ENCODE measurements around the gene RPS13. TPM values are rescaled to one million over a fixed set of nuclear protein-coding genes. Genes with fewer than 3 reads are reported as not detected.
A peak's percentile ranks its signal among the peaks of the same experiment; 100 is the strongest.

The RPS13 gene
- total RNA-seq (735 TPM), polyA plus RNA-seq (ENCODE audit: insufficient read depth, low read depth, low replicate concordance) (1,180 TPM)
- long read RNA-seq, donor 1, transcript RPS13-207 (2 exons, 594 nt), result minor isoform, 29 of 1,427 reads
- long read RNA-seq, donor 1, transcript RPS13-208 (3 exons, 746 nt), result minor isoform, 68 of 1,427 reads
- long read RNA-seq, donor 1, transcript RPS13-202 (6 exons, 646 nt), result major isoform, 1,118 of 1,427 reads
- long read RNA-seq, donor 1, transcript RPS13-203 (5 exons, 664 nt), result minor isoform, 42 of 1,427 reads
- long read RNA-seq, donor 1, partial matches to known transcripts, result 138 of 1,427 reads
- long read RNA-seq, donor 1, other reads (novel, unspliced or antisense), result 15 of 1,427 reads
- long read RNA-seq, donor 2, transcript RPS13-203 (5 exons, 664 nt), result minor isoform, 61 of 1,398 reads
- long read RNA-seq, donor 2, transcript RPS13-202 (6 exons, 646 nt), result major isoform, 1,083 of 1,398 reads
- long read RNA-seq, donor 2, transcript RPS13-207 (2 exons, 594 nt), result minor isoform, 10 of 1,398 reads
- long read RNA-seq, donor 2, transcript RPS13-208 (3 exons, 746 nt), result minor isoform, 64 of 1,398 reads
- long read RNA-seq, donor 2, partial matches to known transcripts, result 117 of 1,398 reads
- long read RNA-seq, donor 2, other reads (novel, unspliced or antisense), result 41 of 1,398 reads
- long read RNA-seq, donor 3, transcript RPS13-203 (5 exons, 664 nt), result minor isoform, 47 of 1,711 reads
- long read RNA-seq, donor 3, transcript RPS13-202 (6 exons, 646 nt), result major isoform, 1,375 of 1,711 reads
- long read RNA-seq, donor 3, transcript RPS13-207 (2 exons, 594 nt), result minor isoform, 17 of 1,711 reads
- long read RNA-seq, donor 3, transcript RPS13-208 (3 exons, 746 nt), result minor isoform, 68 of 1,711 reads
- long read RNA-seq, donor 3, partial matches to known transcripts, result 127 of 1,711 reads
- long read RNA-seq, donor 3, other reads (novel, unspliced or antisense), result 49 of 1,711 reads
- long read RNA-seq, donor 4, transcript RPS13-202 (6 exons, 646 nt), result major isoform, 518 of 645 reads
- long read RNA-seq, donor 4, transcript RPS13-208 (3 exons, 746 nt), result minor isoform, 13 of 645 reads
- long read RNA-seq, donor 4, transcript RPS13-203 (5 exons, 664 nt), result minor isoform, 38 of 645 reads
- long read RNA-seq, donor 4, partial matches to known transcripts, result 48 of 645 reads
- long read RNA-seq, donor 4, other reads (novel, unspliced or antisense), result 18 of 645 reads
- long read RNA-seq, donor 5, transcript RPS13-202 (6 exons, 646 nt), result major isoform, 92 of 117 reads
- long read RNA-seq, donor 5, transcript RPS13-208 (3 exons, 746 nt), result minor isoform, 14 of 117 reads
- long read RNA-seq, donor 5, partial matches to known transcripts, result 5 of 117 reads
- long read RNA-seq, donor 5, other reads (novel, unspliced or antisense), result 0 of 117 reads
- long read RNA-seq, donor 6, transcript RPS13-203 (5 exons, 664 nt), result minor isoform, 196 of 4,771 reads
- long read RNA-seq, donor 6, transcript RPS13-208 (3 exons, 746 nt), result minor isoform, 281 of 4,771 reads
- long read RNA-seq, donor 6, transcript RPS13-202 (6 exons, 646 nt), result major isoform, 3,640 of 4,771 reads
- long read RNA-seq, donor 6, transcript RPS13-207 (2 exons, 594 nt), result minor isoform, 63 of 4,771 reads
- long read RNA-seq, donor 6, partial matches to known transcripts, result 371 of 4,771 reads
- long read RNA-seq, donor 6, other reads (novel, unspliced or antisense), result 168 of 4,771 reads
- long read RNA-seq, donor 7, transcript RPS13-202 (6 exons, 646 nt), result major isoform, 257 of 314 reads
- long read RNA-seq, donor 7, transcript RPS13-207 (2 exons, 594 nt), result minor isoform, 48 of 314 reads
- long read RNA-seq, donor 7, partial matches to known transcripts, result 1 of 314 reads
- long read RNA-seq, donor 7, other reads (novel, unspliced or antisense), result 0 of 314 reads
- long read RNA-seq, donor 8, transcript RPS13-207 (2 exons, 594 nt), result minor isoform, 10 of 1,726 reads
- long read RNA-seq, donor 8, transcript RPS13-203 (5 exons, 664 nt), result minor isoform, 57 of 1,726 reads
- long read RNA-seq, donor 8, transcript RPS13-208 (3 exons, 746 nt), result minor isoform, 79 of 1,726 reads
- long read RNA-seq, donor 8, transcript RPS13-202 (6 exons, 646 nt), result major isoform, 1,366 of 1,726 reads
- long read RNA-seq, donor 8, partial matches to known transcripts, result 136 of 1,726 reads
- long read RNA-seq, donor 8, other reads (novel, unspliced or antisense), result 59 of 1,726 reads
- long read RNA-seq, donor 9, transcript RPS13-202 (6 exons, 646 nt), result major isoform, 669 of 815 reads
- long read RNA-seq, donor 9, transcript RPS13-208 (3 exons, 746 nt), result minor isoform, 32 of 815 reads
- long read RNA-seq, donor 9, transcript RPS13-203 (5 exons, 664 nt), result minor isoform, 29 of 815 reads
- long read RNA-seq, donor 9, transcript RPS13-207 (2 exons, 594 nt), result minor isoform, 9 of 815 reads
- long read RNA-seq, donor 9, partial matches to known transcripts, result 56 of 815 reads
- long read RNA-seq, donor 9, other reads (novel, unspliced or antisense), result 13 of 815 reads
- long read RNA-seq, donor 10, transcript RPS13-202 (6 exons, 646 nt), result major isoform, 859 of 1,328 reads
- long read RNA-seq, donor 10, transcript RPS13-208 (3 exons, 746 nt), result minor isoform, 124 of 1,328 reads
- long read RNA-seq, donor 10, transcript RPS13-207 (2 exons, 594 nt), result minor isoform, 35 of 1,328 reads
- long read RNA-seq, donor 10, transcript RPS13-203 (5 exons, 664 nt), result minor isoform, 73 of 1,328 reads
- long read RNA-seq, donor 10, partial matches to known transcripts, result 175 of 1,328 reads
- long read RNA-seq, donor 10, other reads (novel, unspliced or antisense), result 43 of 1,328 reads

DNA sequence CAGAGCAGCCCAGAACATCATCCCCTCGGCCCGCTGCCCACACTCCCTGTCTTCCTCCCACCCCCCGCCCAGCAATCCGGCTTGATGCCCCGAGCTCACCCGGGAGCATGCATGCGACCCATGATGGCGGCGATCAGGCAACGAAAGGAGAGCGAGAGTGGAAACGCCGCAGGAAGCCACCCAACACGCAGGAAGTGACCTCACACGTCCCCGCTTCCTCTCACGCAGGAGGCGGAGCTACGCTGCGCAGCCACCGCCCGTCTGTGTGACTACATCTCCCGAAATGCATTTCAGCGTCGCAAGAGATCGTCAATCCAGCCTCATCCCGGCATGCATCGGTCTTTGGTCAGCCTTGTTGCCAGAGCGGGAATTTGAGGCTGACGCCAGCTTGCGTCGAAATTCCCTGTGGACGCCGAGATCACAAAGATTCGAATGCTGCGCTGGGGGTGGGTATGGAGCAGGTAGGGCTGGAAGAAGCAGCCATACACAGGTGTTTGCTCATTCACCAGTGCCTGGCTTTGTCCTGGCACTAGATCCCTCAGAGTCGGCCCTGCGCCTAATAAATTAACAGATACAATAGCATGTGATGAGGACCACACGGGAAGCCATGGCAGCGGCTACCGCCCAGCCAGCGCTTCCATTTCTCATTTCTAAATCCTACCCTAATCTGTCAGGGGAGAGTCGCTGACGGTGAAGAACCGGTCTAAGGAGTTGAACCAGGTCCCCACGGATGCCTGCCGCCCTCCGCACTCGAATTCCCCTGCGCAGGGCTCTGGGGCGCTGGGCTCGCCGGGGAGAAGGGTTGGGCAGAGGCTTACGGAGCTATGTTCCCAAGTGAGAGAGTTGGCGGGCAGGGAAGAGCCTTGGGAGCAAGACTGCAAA lies at the start of gene RPS13:
Gene RPS13 (minus strand): TSS at position 148 of the 882 bp plus-strand sequence. CDS start 26 bp downstream, at position 122.
- Histone ChIP-seq H3K9ac (ENCODE audit: low read length in 3 of 3) (peak within 1 kb of the TSS; percentile 85 to 94 (median 88)), H3K27ac (ENCODE audit: low read depth in 2 of 2, low read length in 2 of 2) (peak within 1 kb of the TSS; percentile 92 to 93), H3K9me3 (ENCODE audit: control insufficient read depth in 2 of 3, insufficient read depth in 1 of 3, low read length in 3 of 3) (no peaks in the 10 kb centered on the region), H3K27me3 (ENCODE audit: control insufficient read depth, insufficient read depth, low read length) (no peaks in the 10 kb centered on the region), H3K4me1 (ENCODE audit: control insufficient read depth in 2 of 3, insufficient read depth in 2 of 3, low read depth in 1 of 3, low read length in 3 of 3) (peaks cover 0 to 11% (median 2%) of the 10 kb centered on the region in 3 donors), H3K36me3 (ENCODE audit: control insufficient read depth in 2 of 3, insufficient read depth in 3 of 3, low read length in 3 of 3) (peaks cover 2 to 20% (median 3%) of the 10 kb centered on the region in 3 donors), H3K4me3 (ENCODE audit: low read length in 3 of 3) (peak within 1 kb of the TSS; percentile 88 to 99 (median 96))
- peak; percentile 98 to 100 (median 99) for DNase-seq
- TF ChIP-seq, protein P1, sequence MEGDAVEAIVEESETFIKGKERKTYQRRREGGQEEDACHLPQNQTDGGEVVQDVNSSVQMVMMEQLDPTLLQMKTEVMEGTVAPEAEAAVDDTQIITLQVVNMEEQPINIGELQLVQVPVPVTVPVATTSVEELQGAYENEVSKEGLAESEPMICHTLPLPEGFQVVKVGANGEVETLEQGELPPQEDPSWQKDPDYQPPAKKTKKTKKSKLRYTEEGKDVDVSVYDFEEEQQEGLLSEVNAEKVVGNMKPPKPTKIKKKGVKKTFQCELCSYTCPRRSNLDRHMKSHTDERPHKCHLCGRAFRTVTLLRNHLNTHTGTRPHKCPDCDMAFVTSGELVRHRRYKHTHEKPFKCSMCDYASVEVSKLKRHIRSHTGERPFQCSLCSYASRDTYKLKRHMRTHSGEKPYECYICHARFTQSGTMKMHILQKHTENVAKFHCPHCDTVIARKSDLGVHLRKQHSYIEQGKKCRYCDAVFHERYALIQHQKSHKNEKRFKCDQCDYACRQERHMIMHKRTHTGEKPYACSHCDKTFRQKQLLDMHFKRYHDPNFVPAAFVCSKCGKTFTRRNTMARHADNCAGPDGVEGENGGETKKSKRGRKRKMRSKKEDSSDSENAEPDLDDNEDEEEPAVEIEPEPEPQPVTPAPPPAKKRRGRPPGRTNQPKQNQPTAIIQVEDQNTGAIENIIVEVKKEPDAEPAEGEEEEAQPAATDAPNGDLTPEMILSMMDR (IDR thresholded peaks at IDR 0.05; ENCODE audit: borderline replicate concordance, extremely low read depth, insufficient read depth), result no peak
- intact Hi-C loops (cut with DNase I), result no loop called here
- FAIRE-seq, result peak; percentile 58

DNA sequence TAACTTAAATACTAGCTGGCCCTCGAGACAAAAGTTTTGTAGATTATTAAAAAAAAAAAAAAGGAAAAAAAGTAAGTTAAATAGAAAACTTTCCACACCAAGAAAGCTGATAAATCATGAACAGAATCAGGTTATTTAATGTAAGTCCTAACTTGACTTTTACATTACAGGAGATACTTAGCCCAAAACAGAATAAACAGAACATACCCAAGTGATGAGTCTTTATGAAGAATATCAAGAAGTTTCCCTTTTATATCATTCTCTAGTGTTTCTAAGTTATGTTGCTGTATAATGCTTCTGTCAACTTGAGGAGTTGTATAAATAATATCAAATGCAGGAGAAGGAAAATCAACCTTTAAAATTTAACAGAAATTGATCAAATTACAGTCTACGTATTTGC lies 44.5 kb upstream of the RPS13 start:
- Histone ChIP-seq H3K4me3 (ENCODE audit: low read length in 3 of 3) (no peak overlapping the region), H3K27me3 (ENCODE audit: control insufficient read depth, insufficient read depth, low read length) (no peaks in the 10 kb centered on the region), H3K36me3 (ENCODE audit: control insufficient read depth in 2 of 3, insufficient read depth in 3 of 3, low read length in 3 of 3) (peaks cover 0 to 7% (median 6%) of the 10 kb centered on the region in 3 donors), H3K9ac (ENCODE audit: low read length in 3 of 3) (no peak overlapping the region), H3K4me1 (ENCODE audit: control insufficient read depth in 2 of 3, insufficient read depth in 2 of 3, low read depth in 1 of 3, low read length in 3 of 3) (no peaks in the 10 kb centered on the region), H3K9me3 (ENCODE audit: control insufficient read depth in 2 of 3, insufficient read depth in 1 of 3, low read length in 3 of 3) (no peaks in the 10 kb centered on the region), H3K27ac (ENCODE audit: low read depth in 2 of 2, low read length in 2 of 2) (no peak overlapping the region)
- FAIRE-seq (no peak), DNase-seq (no peak)
- intact Hi-C loops (cut with DNase I), result no loop called here
- TF ChIP-seq, protein P1 (IDR thresholded peaks at IDR 0.05; ENCODE audit: borderline replicate concordance, extremely low read depth, insufficient read depth), result no peak
